Sigmoid colon (tissue), 4 donors: ENCODE data around the gene SGPP2.
"Not testable (repeated sequence)": the region's sequence is repeated elsewhere in the genome, so short reads cannot be mapped to it uniquely, and the experiment has no call there.

Experiments used
- POLR2A ChIP-seq, 2 donors: fragments of 450-650 bp; IDR thresholded peaks; one replicate each; pipeline ENCODE4 v1.6.1; 2016; ENCODE audit warnings: antibody characterized with exemption in 2 of 2, mild to moderate bottlenecking in 2 of 2, moderate library complexity in 2 of 2
- POLR2AphosphoS5 ChIP-seq, 4 donors: sonication (generic); formaldehyde crosslinking; IDR thresholded peaks; one replicate each; pipeline ENCODE4 v1.6.1; 2017; ENCODE audit warnings: antibody characterized with exemption in 4 of 4
- TF ChIP-seq, protein P1 (sequence below), 4 experiments: fragments of 450-650 bp in 3 of 4; fragments of 200-600 bp in 1 of 4; IDR thresholded peaks; one replicate each; pipeline ENCODE4 v1.5.1; 2016 to 2019; ENCODE audit warnings: antibody characterized with exemption in 4 of 4, mild to moderate bottlenecking in 3 of 4, moderate library complexity in 2 of 4

DNA sequence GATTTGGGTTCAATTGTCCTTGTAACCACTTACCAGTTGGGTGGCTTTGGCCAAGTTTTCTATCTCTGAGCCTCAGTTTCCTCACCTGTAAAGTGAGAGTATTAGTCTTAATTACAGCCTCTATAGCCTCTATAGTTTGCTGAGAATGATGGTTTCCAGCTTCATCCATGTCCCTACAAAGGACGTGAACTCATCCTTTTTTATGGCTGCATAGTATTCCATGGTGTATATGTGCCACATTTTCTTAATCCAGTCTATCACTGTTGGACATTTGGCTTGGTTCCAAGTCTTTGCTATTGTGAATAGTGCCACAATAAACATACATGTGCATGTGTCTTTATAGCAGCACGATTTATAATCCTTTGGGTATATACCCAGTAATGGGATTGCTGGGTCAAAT is 12.0 kb upstream of the SGPP2 start:
- TF ChIP-seq, protein P1, sequence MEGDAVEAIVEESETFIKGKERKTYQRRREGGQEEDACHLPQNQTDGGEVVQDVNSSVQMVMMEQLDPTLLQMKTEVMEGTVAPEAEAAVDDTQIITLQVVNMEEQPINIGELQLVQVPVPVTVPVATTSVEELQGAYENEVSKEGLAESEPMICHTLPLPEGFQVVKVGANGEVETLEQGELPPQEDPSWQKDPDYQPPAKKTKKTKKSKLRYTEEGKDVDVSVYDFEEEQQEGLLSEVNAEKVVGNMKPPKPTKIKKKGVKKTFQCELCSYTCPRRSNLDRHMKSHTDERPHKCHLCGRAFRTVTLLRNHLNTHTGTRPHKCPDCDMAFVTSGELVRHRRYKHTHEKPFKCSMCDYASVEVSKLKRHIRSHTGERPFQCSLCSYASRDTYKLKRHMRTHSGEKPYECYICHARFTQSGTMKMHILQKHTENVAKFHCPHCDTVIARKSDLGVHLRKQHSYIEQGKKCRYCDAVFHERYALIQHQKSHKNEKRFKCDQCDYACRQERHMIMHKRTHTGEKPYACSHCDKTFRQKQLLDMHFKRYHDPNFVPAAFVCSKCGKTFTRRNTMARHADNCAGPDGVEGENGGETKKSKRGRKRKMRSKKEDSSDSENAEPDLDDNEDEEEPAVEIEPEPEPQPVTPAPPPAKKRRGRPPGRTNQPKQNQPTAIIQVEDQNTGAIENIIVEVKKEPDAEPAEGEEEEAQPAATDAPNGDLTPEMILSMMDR (IDR thresholded peaks at IDR 0.05) = not testable (repeated sequence)
- not testable (repeated sequence) for TF ChIP-seq POLR2A, POLR2AphosphoS5 (IDR thresholded peaks at IDR 0.05)
